K562 (cell line): Measurements from ENCODE around the gene OR10G3. TPM values are rescaled to one million over a fixed set of nuclear protein-coding genes. Genes with fewer than 3 reads are reported as not detected.

Source experiments
- ATAC-seq: fragments of 200-7000 bp; cut with Tn5 transposase; 3 replicates; pipeline ENCODE4 v1.9.1; 2020; ENCODE audit warnings: moderate library complexity
- BruUV-seq: library from RNA; stranded (reverse); fragments of 400-500 nt; replicated peaks from 2 replicates; lab custom pipeline; 2021; lab: Mats Ljungman, UMichigan
- CTCF ChIA-PET: fragments of 300-600 bp; formaldehyde crosslinking; extraction: SDS; loops from one replicate; lab custom pipeline; 2021; ENCODE audit warnings: low intra/inter-chr PET ratio; lab: Yijun Ruan, JAX
- POLR2A ChIA-PET: fragments of 300-600, 350-650 bp; sonication (Branson Sonifier 250); formaldehyde crosslinking; extraction: SDS; loops from one replicate; lab custom pipeline; 2021; ENCODE audit warnings: antibody characterized with exemption, inconsistent platforms; lab: Yijun Ruan, JAX
- DNase-seq, 4 experiments: peaks; one replicate each; pipeline versions ENCODE4 v3.0.0 to v3.0.0-alpha.2; 2011 to 2018; ENCODE audit warnings: low spot score in 3 of 4, mixed read lengths in 3 of 4; ENCODE audit errors: extremely low read depth in 1 of 4
- FAIRE-seq: peaks from 2 replicates; lab custom pipeline; 2011; peaks lifted over from hg19 to GRCh38; lab: Jason Lieb, UNC
- H2AFZ ChIP-seq: 2 replicates; pipeline ENCODE4 v1.6.0; 2011; ENCODE audit warnings: low read depth, low read length, control low read depth, inconsistent platforms
- H3K27ac ChIP-seq: fragments of 200-600 bp; 3 replicates; pipeline ENCODE4 v1.8.0; 2011; ENCODE audit warnings: low read depth, mild to moderate bottlenecking, control low read depth, inconsistent platforms, low read length, moderate library complexity, mixed read lengths; ENCODE audit errors: extremely low read depth
- H3K27me3 ChIP-seq, 2 experiments: fragments of 300-600 bp in 1 of 2; 2 replicates in 1 of 2; 3 replicates in 1 of 2; pipeline versions ENCODE4 v1.6.0 to v1.8.0; 2011; ENCODE audit warnings: inconsistent platforms in 2 of 2, low read length in 2 of 2, mild to moderate bottlenecking in 1 of 2, mixed read lengths in 1 of 2, moderate library complexity in 1 of 2; ENCODE audit not compliant: control insufficient read depth in 2 of 2, insufficient read depth in 2 of 2
- H3K36me3 ChIP-seq: fragments of 300-600 bp; 3 replicates; pipeline ENCODE4 v1.8.0; 2011; ENCODE audit warnings: mild to moderate bottlenecking, low read length, inconsistent platforms; ENCODE audit not compliant: control insufficient read depth, insufficient read depth
- H3K4me1 ChIP-seq, 2 experiments: fragments of 200-600 bp in 1 of 2; replicated peaks in 1 of 2; 2 replicates in 1 of 2; 3 replicates in 1 of 2; pipeline versions ENCODE4 v1.5.1 to v1.8.0; 2011; ENCODE audit warnings: inconsistent platforms in 2 of 2, low read length in 2 of 2, mild to moderate bottlenecking in 1 of 2, mixed read lengths in 1 of 2, moderate library complexity in 1 of 2; ENCODE audit not compliant: control insufficient read depth in 2 of 2, insufficient read depth in 2 of 2
- H3K4me2 ChIP-seq: 2 replicates; pipeline ENCODE4 v1.6.1; 2011; ENCODE audit warnings: low read length, control low read depth, inconsistent platforms, mixed read lengths; ENCODE audit not compliant: insufficient read depth
- H3K4me3 ChIP-seq: fragments of 200-600 bp; sonication (generic), shearing (Covaris generic); 2 replicates; pipeline ENCODE4 v1.5.1; 2016; ENCODE audit warnings: control low read depth, inconsistent platforms
- H3K79me2 ChIP-seq: fragments of 200-600 bp; 3 replicates; pipeline ENCODE4 v1.8.0; 2011; ENCODE audit warnings: low read length, inconsistent platforms; ENCODE audit not compliant: control insufficient read depth, insufficient read depth
- H3K9ac ChIP-seq, 2 experiments: 2 replicates each; pipeline versions ENCODE4 v1.6.0 to v1.6.1; 2011; ENCODE audit warnings: low read depth in 2 of 2, low read length in 2 of 2, control low read depth in 1 of 2, inconsistent platforms in 1 of 2, mild to moderate bottlenecking in 1 of 2, mixed read lengths in 1 of 2; ENCODE audit not compliant: insufficient read depth in 1 of 2
- H3K9me1 ChIP-seq: one replicate; pipeline ENCODE4 v1.6.0; 2011; ENCODE audit warnings: inconsistent platforms, mild to moderate bottlenecking, low read length, moderate library complexity; ENCODE audit not compliant: control insufficient read depth, insufficient read depth
- H3K9me3 ChIP-seq: replicated peaks from 2 replicates; pipeline ENCODE4 v1.5.1; 2011; ENCODE audit warnings: low read depth, low read length, inconsistent platforms; ENCODE audit not compliant: control insufficient read depth, insufficient read depth
- H4K20me1 ChIP-seq: replicated peaks from 2 replicates; pipeline ENCODE4 v1.6.1; 2011; ENCODE audit warnings: low read length, inconsistent platforms, mixed read lengths; ENCODE audit not compliant: control insufficient read depth, insufficient read depth
- SAFB ChIP-seq: fragments of 200-400 bp; formaldehyde crosslinking; IDR thresholded peaks from 2 replicates; pipeline ENCODE4 v1.6.1; 2017; ENCODE audit warnings: low read depth, low read length, borderline replicate concordance
- ZNF133 ChIP-seq: fragments of 250-450 bp; sonication (Bioruptor Pico); IDR thresholded peaks from 2 replicates; pipeline ENCODE4 v1.4.0; 2020; ENCODE audit warnings: mild to moderate bottlenecking
- WGBS: fragments of 100-300 bp; shearing (Covaris generic); methylation state at CpG from one replicate; pipeline ENCODE4 v1.1.6; 2016; ENCODE audit warnings: low coverage, mixed read lengths; ENCODE audit not compliant: insufficient coverage; ENCODE audit errors: missing lambda C conversion rate; 5-methylcytosine and 5-hydroxymethylcytosine counted together
- in situ Hi-C: fragments of 300-500 bp; cut with MboI; formaldehyde crosslinking; loops from 4 replicates; pipeline ENCODE4 v1.15.0; 2018; ENCODE audit warnings: inconsistent platforms, mixed read lengths
- intact Hi-C: fragments of 100-400 bp; cut with micrococcal nuclease; formaldehyde crosslinking; loops from 2 replicates; pipeline ENCODE4 v1.14.2; 2022
- polyA plus RNA-seq, 8 experiments: library from polyadenylated mRNA; depleted of rRNA in 4 of 8; stranded (reverse) in 5 of 8; unstranded in 3 of 8; fragments of >200 nt; fragmentation: Nextera tagmentation in 2 of 8; fragmentation: Illumina TruSeq in 1 of 8; extraction: Ambion mirVana in 2 of 8; extraction: Trizol in 1 of 8; gene quantifications; 2 replicates each; pipeline versions ENCODE4 v1.2.1 to v1.2.3, GENCODE V29; 2011 to 2014; ENCODE audit warnings: inconsistent platforms in 1 of 8, missing spikeins in 1 of 8
- total RNA-seq, 7 experiments: library from RNA; depleted of rRNA in 6 of 7; stranded (reverse); fragments of >200 nt in 6 of 7; fragmentation: Illumina TruSeq in 2 of 7; extraction: Trizol in 2 of 7; gene quantifications; 2 replicates each; pipeline versions ENCODE4 v1.2.1 to v1.2.3, GENCODE V29; 2011 to 2021; ENCODE audit warnings: low replicate concordance in 1 of 7
- TF ChIP-seq, protein P1 (sequence below): IDR thresholded peaks from 2 replicates; pipeline ENCODE4 v1.6.1; 2012; ENCODE audit warnings: low read depth, low read length, improper control_type of control experiment, borderline replicate concordance

Gene OR10G3
- total and polyA plus RNA-seq, 9 of the 15 experiments (the other 6 are each of a cell fraction or from before 2014, with no cell fraction given), result not detected

DNA sequence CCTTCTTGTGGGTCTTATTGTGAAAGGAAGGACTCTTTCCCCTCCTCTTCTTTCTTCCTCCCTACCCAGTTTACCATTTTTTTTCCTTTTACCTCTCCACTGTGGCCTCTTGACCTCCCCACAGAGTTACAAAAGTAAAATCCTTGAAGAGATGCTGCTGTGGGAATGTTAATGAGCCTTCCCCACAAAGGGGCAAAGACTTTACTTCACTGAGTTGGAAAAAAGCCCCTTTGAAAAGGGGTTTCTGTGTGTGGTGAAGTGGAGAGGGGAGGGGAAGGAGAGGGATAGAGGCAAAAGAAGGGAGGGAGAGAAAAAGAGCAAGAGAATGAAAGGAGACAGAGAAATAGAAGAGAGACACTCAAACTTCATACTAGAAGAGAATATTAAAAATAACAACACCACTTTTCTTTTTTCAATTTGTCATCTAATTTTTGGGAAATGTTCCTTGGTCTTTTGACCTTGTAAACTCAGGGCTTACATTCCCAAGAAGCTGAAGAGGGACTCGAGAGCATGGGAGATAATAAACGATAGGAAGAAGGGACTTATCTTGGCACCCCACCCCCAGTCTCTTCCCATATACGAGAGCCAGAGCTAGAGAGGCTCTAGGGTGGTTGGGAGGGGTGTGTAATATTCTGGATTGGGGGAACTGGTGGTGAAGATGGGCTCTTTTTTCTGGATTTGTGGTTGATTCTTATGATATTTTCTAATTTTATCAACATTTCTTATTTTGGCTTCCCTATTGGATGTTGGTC, 40.5 kb downstream of the OR10G3 start:
- WGBS, result 0% methylated on average over 3 of the region's 3 CpGs
- Histone ChIP-seq H3K4me3 (no peak overlapping the region), H3K4me2 (peak overlapping the region; percentile 11; the same call in 1 of the 2 replicates), H3K9ac (no peak overlapping the region), H3K79me2 (no peaks in the 10 kb centered on the region), H3K9me3 (no peaks in the 10 kb centered on the region), H3K27me3 (no peaks in the 10 kb centered on the region), H3K4me1 (peaks cover 3 to 8% of the 10 kb centered on the region in 2 experiments; a peak in 4 of 5 replicates), H4K20me1 (no peaks in the 10 kb centered on the region), H3K27ac (no peak overlapping the region), H3K36me3 (no peaks in the 10 kb centered on the region), H3K9me1 (no peaks in the 10 kb centered on the region), H2AFZ (peak overlapping the region; percentile 72)
- CTCF ChIA-PET, result no interaction called here
- in situ Hi-C loops (no loop called here), intact Hi-C loops (no loop called here)
- ATAC-seq (peak; percentile 38; the same call in 1 of the 3 replicates), DNase-seq (peak in 2 of 4 experiments; percentile 19 to 24), FAIRE-seq (no peak)
- no TSS peak for BruUV-seq
- POLR2A ChIA-PET, result no interaction called here
- TF ChIP-seq SAFB, result no peak
- TF ChIP-seq ZNF133 (CRISPR knock-in tag), result no peak
- TF ChIP-seq, protein P1, sequence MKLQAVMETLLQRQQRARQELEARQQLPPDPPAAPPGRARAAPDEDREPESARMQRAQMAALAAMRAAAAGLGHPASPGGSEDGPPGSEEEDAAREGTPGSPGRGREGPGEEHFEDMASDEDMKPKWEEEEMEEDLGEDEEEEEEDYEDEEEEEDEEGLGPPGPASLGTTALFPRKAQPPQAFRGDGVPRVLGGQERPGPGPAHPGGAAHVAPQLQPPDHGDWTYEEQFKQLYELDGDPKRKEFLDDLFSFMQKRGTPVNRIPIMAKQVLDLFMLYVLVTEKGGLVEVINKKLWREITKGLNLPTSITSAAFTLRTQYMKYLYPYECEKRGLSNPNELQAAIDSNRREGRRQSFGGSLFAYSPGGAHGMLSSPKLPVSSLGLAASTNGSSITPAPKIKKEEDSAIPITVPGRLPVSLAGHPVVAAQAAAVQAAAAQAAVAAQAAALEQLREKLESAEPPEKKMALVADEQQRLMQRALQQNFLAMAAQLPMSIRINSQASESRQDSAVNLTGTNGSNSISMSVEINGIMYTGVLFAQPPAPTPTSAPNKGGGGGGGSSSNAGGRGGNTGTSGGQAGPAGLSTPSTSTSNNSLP, result no peak
